OCI-LY1 (cell line): ENCODE data around the gene EXTL2.

ENCODE experiments used
- EZH2 ChIP-seq: fragments of 200-600 bp; sonication (generic), shearing (Covaris generic); IDR thresholded peaks from 2 replicates; pipeline ENCODE4 v1.8.0; 2017; ENCODE audit warnings: borderline replicate concordance, mixed run types, mild to moderate bottlenecking, antibody characterized with exemption, low read length, moderate library complexity, mixed read lengths
- TF ChIP-seq, protein P1 (sequence below): fragments of 200-600 bp; sonication (generic), shearing (Covaris generic); IDR thresholded peaks from 2 replicates; pipeline ENCODE4 v1.5.1; 2017; ENCODE audit warnings: mild to moderate bottlenecking, antibody characterized with exemption, low read length, moderate library complexity, mixed read lengths

DNA sequence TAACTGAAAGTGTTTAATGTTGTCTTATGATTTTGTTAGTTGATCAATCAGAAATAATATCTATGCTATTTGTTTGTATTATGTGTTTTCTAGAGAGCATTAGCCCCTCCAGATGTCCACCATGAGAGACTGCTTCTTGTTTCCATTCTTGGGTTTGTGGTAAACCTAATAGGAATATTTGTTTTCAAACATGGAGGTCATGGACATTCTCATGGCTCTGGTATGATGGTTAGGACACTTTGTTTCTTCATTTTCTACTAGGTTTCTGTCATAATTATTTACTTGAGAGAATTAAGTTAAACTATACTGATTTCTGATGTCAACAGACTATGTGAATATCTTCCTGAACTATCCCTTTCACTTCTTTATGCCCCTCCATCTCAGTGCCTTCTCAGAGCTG, 17.4 kb upstream of the EXTL2 start:
- TF ChIP-seq, protein P1, sequence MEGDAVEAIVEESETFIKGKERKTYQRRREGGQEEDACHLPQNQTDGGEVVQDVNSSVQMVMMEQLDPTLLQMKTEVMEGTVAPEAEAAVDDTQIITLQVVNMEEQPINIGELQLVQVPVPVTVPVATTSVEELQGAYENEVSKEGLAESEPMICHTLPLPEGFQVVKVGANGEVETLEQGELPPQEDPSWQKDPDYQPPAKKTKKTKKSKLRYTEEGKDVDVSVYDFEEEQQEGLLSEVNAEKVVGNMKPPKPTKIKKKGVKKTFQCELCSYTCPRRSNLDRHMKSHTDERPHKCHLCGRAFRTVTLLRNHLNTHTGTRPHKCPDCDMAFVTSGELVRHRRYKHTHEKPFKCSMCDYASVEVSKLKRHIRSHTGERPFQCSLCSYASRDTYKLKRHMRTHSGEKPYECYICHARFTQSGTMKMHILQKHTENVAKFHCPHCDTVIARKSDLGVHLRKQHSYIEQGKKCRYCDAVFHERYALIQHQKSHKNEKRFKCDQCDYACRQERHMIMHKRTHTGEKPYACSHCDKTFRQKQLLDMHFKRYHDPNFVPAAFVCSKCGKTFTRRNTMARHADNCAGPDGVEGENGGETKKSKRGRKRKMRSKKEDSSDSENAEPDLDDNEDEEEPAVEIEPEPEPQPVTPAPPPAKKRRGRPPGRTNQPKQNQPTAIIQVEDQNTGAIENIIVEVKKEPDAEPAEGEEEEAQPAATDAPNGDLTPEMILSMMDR: no peak
- no peak for TF ChIP-seq EZH2
